Measurements from ENCODE around the gene MGST2.

DNA sequence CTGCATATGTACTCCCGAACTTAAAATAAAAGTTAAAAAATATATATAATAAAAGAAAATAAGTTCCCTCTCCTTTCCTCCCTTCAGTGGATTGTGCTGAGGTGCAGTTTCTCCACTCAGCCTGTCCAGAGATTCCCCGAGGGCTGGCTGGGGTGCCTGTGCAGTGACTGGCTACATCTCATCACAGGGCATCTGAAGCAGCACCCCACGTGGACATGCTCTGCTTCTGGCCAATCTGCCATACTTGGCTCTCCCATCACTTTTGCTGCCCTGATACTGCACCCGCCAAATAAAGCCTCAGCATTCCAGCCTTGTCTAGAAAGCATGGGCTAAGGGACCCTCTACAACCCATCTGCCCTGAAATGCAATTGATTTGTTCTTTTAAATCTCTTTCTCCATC lies 11.1 kb upstream of the MGST2 start:
- TF ChIP-seq, protein P1, sequence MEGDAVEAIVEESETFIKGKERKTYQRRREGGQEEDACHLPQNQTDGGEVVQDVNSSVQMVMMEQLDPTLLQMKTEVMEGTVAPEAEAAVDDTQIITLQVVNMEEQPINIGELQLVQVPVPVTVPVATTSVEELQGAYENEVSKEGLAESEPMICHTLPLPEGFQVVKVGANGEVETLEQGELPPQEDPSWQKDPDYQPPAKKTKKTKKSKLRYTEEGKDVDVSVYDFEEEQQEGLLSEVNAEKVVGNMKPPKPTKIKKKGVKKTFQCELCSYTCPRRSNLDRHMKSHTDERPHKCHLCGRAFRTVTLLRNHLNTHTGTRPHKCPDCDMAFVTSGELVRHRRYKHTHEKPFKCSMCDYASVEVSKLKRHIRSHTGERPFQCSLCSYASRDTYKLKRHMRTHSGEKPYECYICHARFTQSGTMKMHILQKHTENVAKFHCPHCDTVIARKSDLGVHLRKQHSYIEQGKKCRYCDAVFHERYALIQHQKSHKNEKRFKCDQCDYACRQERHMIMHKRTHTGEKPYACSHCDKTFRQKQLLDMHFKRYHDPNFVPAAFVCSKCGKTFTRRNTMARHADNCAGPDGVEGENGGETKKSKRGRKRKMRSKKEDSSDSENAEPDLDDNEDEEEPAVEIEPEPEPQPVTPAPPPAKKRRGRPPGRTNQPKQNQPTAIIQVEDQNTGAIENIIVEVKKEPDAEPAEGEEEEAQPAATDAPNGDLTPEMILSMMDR (conservative IDR thresholded peaks at IDR 0.05; ENCODE audit: low read length), result no peak
- no peak for TF ChIP-seq EZH2phosphoT487 (IDR thresholded peaks at IDR 0.05; ENCODE audit: borderline replicate concordance)
